Suprapubic skin (tissue), 4 donors: Measurements from ENCODE around the gene GABRB1. TPM values are rescaled to one million over a fixed set of nuclear protein-coding genes. Genes with fewer than 3 reads are reported as not detected.

Experiments used
- DNase-seq, 2 donors: peaks; one replicate each; pipeline ENCODE4 v3.0.0-alpha.2; 2019; ENCODE audit warnings: low spot score in 2 of 2
- H3K27ac ChIP-seq: fragments of 200-600 bp; sonication (generic); one replicate; pipeline ENCODE4 v1.5.1; 2019
- H3K27me3 ChIP-seq: fragments of 200-600 bp; sonication (generic); one replicate; pipeline ENCODE4 v1.5.1; 2019
- H3K36me3 ChIP-seq: fragments of 200-600 bp; sonication (generic); one replicate; pipeline ENCODE4 v1.5.1; 2019
- H3K4me1 ChIP-seq: fragments of 200-600 bp; sonication (generic); one replicate; pipeline ENCODE4 v1.5.1; 2019
- H3K4me3 ChIP-seq: fragments of 200-600 bp; sonication (generic); one replicate; pipeline ENCODE4 v1.5.1; 2019; ENCODE audit warnings: mild to moderate bottlenecking
- H3K9me3 ChIP-seq: fragments of 200-600 bp; sonication (generic); one replicate; pipeline ENCODE4 v1.5.1; 2019
- CTCF ChIP-seq, 2 donors: fragments of 200-600 bp in 1 of 2; fragments of 450-650 bp in 1 of 2; sonication (generic) in 1 of 2; IDR thresholded peaks; one replicate each; pipeline ENCODE4 v1.5.1; 2016 to 2019; ENCODE audit warnings: antibody characterized with exemption in 2 of 2, mild to moderate bottlenecking in 1 of 2, moderate library complexity in 1 of 2
- EP300 ChIP-seq: sonication (generic); formaldehyde crosslinking; IDR thresholded peaks from one replicate; pipeline ENCODE4 v1.6.1; 2017; ENCODE audit warnings: antibody characterized with exemption
- POLR2A ChIP-seq, 2 donors: fragments of 450-650 bp; IDR thresholded peaks; one replicate each; pipeline ENCODE4 v1.6.1; 2017; ENCODE audit warnings: antibody characterized with exemption in 2 of 2, mild to moderate bottlenecking in 2 of 2, moderate library complexity in 2 of 2
- POLR2AphosphoS5 ChIP-seq, 3 donors: sonication (generic); formaldehyde crosslinking; IDR thresholded peaks; one replicate each; pipeline ENCODE4 v1.6.1; 2017; ENCODE audit warnings: antibody characterized with exemption in 3 of 3
- WGBS: methylation state at CpG from one replicate; pipeline ENCODE4 v1.1.5; 2018; 5-methylcytosine and 5-hydroxymethylcytosine counted together
- total RNA-seq, 4 donors: library from RNA; depleted of rRNA; stranded (reverse); fragments of >200 nt; gene quantifications; one replicate each; pipeline ENCODE4 v1.1.0, GENCODE V29; 2016

GABRB1 gene
- total RNA-seq, 4 donors from 2014 or later, result not detected

DNA sequence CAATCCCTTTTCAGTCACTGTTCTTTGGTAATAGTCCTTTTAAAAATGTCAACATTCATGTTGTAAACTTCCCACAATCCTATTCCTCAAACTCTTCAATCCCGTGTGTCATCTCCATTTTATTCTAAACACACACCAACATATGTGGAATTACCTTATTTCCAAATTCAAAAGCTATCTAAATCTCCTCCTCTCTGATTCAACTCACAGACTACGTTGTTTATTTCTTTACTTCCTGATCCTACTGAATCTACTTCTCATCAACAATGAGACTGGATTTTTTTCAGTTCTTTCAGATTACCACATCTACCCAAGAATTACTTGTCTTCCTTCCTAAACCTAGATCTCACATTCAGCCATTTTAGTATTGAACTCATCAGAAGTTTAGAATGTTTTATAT is 188.2 kb downstream of the GABRB1 start:
- H3K27me3 ChIP-seq, result no peaks in the 10 kb centered on the region

DNA sequence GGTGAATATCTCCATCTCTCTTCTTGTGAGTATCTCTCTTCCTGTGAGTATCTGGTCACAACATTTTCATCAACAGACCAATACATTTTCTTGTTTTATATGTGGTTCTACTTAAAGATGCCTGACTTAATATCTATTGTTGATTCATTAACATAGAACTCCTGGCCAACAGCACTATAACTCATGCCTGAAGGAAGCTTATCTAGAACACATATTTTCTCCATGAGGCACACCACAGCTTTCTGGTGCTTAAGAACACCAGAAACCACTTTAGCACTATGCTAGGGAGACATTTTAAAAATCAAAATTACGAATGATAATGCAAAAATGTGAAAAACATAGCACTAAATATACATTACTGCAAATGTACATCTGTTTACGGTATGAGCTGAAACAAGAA is 190.4 kb downstream of the GABRB1 start:
- no peak for DNase-seq
- Histone ChIP-seq H3K27ac (no peak overlapping the region), H3K27me3 (no peaks in the 10 kb centered on the region), H3K4me3 (no peak overlapping the region), H3K36me3 (no peaks in the 10 kb centered on the region), H3K4me1 (no peaks in the 10 kb centered on the region), H3K9me3 (no peaks in the 10 kb centered on the region)
- WGBS, result 45% methylated on average over 2 of the region's 2 CpGs
- TF ChIP-seq EP300 (no peak), CTCF (IDR thresholded peaks at IDR 0.05) (no peak), POLR2AphosphoS5 (IDR thresholded peaks at IDR 0.05) (no peak), POLR2A (IDR thresholded peaks at IDR 0.05) (no peak)

More for the DNA sequence above, 188.2 kb downstream of the GABRB1 start:
- 70% methylated on average over 2 of the region's 2 CpGs for WGBS
- no peaks in the 10 kb centered on the region for H3K9me3 ChIP-seq
- no peak overlapping the region for H3K4me3 ChIP-seq
- H3K27ac ChIP-seq, result no peak overlapping the region
- DNase-seq, result no peak
- no peaks in the 10 kb centered on the region for H3K36me3 ChIP-seq
- H3K4me1 ChIP-seq, result no peaks in the 10 kb centered on the region
- TF ChIP-seq POLR2AphosphoS5 (IDR thresholded peaks at IDR 0.05), result no peak
- TF ChIP-seq CTCF (IDR thresholded peaks at IDR 0.05), result no peak
- no peak for TF ChIP-seq EP300
- TF ChIP-seq POLR2A (IDR thresholded peaks at IDR 0.05), result no peak

DNA sequence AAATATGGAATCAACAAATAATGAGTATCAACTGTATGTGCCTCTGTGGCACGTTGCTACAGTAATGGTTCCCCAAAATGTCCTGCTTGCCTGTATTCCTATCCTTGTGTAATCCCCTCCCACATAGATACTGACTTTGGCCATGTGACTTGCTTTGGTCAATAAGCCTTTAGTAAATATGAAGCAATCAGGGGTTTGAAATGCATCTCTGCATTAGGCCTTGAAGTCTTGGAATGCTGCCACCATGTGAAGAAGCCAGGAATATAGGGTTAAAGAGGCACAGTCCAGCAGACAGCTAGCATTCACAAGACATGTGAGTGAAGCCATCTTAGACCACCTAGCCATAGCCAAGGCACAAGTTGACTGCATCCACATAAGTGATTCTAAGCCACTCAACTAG is 190.9 kb downstream of the GABRB1 start:
- Histone ChIP-seq H3K27ac (no peak overlapping the region), H3K4me1 (no peaks in the 10 kb centered on the region), H3K9me3 (no peaks in the 10 kb centered on the region), H3K4me3 (no peak overlapping the region), H3K27me3 (no peaks in the 10 kb centered on the region), H3K36me3 (no peaks in the 10 kb centered on the region)
- WGBS, result 81% methylated on average over 1 of the region's 1 CpG
- TF ChIP-seq CTCF (IDR thresholded peaks at IDR 0.05) (no peak), POLR2AphosphoS5 (IDR thresholded peaks at IDR 0.05) (no peak), POLR2A (IDR thresholded peaks at IDR 0.05) (no peak), EP300 (no peak)
- no peak for DNase-seq

- TF ChIP-seq POLR2AphosphoS5 (IDR thresholded peaks at IDR 0.05) (no peak), EP300 (no peak), CTCF (IDR thresholded peaks at IDR 0.05) (no peak), POLR2A (IDR thresholded peaks at IDR 0.05) (no peak)
- H3K27ac ChIP-seq, result no peak overlapping the region
- no peak for DNase-seq
- H3K9me3 ChIP-seq, result no peaks in the 10 kb centered on the region
- H3K27me3 ChIP-seq, result no peaks in the 10 kb centered on the region
- no peaks in the 10 kb centered on the region for H3K36me3 ChIP-seq
- H3K4me1 ChIP-seq, result no peaks in the 10 kb centered on the region
- H3K4me3 ChIP-seq, result no peak overlapping the region
Observed at GRCh38 chr4:47224361-47224760, 193.0 kb downstream of the GABRB1 start.

GRCh38 chr4:47235721-47236120 is 204.4 kb downstream of the GABRB1 start:
- H3K27ac ChIP-seq, result no peak overlapping the region
- 57% methylated on average over 2 of the region's 2 CpGs for WGBS
- DNase-seq, result no peak
- H3K27me3 ChIP-seq, result no peaks in the 10 kb centered on the region
- no peaks in the 10 kb centered on the region for H3K36me3 ChIP-seq
- no peak overlapping the region for H3K4me3 ChIP-seq
- H3K9me3 ChIP-seq, result no peaks in the 10 kb centered on the region
- TF ChIP-seq POLR2A (IDR thresholded peaks at IDR 0.05), result no peak
- TF ChIP-seq EP300, result no peak
- TF ChIP-seq CTCF (IDR thresholded peaks at IDR 0.05), result no peak
- no peak for TF ChIP-seq POLR2AphosphoS5 (IDR thresholded peaks at IDR 0.05)
- H3K4me1 ChIP-seq, result no peaks in the 10 kb centered on the region
